K562 (cell line): ENCODE data around the gene ZBTB39. TPM values are rescaled to one million over a fixed set of nuclear protein-coding genes. Genes with fewer than 3 reads are reported as not detected.

Experiments
- ATAC-seq: fragments of 200-7000 bp; cut with Tn5 transposase; 3 replicates; pipeline ENCODE4 v1.9.1; 2020; ENCODE audit warnings: moderate library complexity
- BruUV-seq: library from RNA; stranded (reverse); fragments of 400-500 nt; replicated peaks from 2 replicates; lab custom pipeline; 2021; lab: Mats Ljungman, UMichigan
- CTCF ChIA-PET: fragments of 300-600 bp; formaldehyde crosslinking; extraction: SDS; loops from one replicate; lab custom pipeline; 2021; ENCODE audit warnings: low intra/inter-chr PET ratio; lab: Yijun Ruan, JAX
- POLR2A ChIA-PET: fragments of 300-600, 350-650 bp; sonication (Branson Sonifier 250); formaldehyde crosslinking; extraction: SDS; loops from one replicate; lab custom pipeline; 2021; ENCODE audit warnings: antibody characterized with exemption, inconsistent platforms; lab: Yijun Ruan, JAX
- DNase-seq, 4 experiments: peaks; one replicate each; pipeline versions ENCODE4 v3.0.0 to v3.0.0-alpha.2; 2011 to 2018; ENCODE audit warnings: low spot score in 3 of 4, mixed read lengths in 3 of 4; ENCODE audit errors: extremely low read depth in 1 of 4
- FAIRE-seq: peaks from 2 replicates; lab custom pipeline; 2011; peaks lifted over from hg19 to GRCh38; lab: Jason Lieb, UNC
- H2AFZ ChIP-seq: 2 replicates; pipeline ENCODE4 v1.6.0; 2011; ENCODE audit warnings: low read depth, low read length, control low read depth, inconsistent platforms
- H3K27ac ChIP-seq: fragments of 200-600 bp; 3 replicates; pipeline ENCODE4 v1.8.0; 2011; ENCODE audit warnings: low read depth, mild to moderate bottlenecking, control low read depth, inconsistent platforms, low read length, moderate library complexity, mixed read lengths; ENCODE audit errors: extremely low read depth
- H3K27me3 ChIP-seq, 2 experiments: fragments of 300-600 bp in 1 of 2; 2 replicates in 1 of 2; 3 replicates in 1 of 2; pipeline versions ENCODE4 v1.6.0 to v1.8.0; 2011; ENCODE audit warnings: inconsistent platforms in 2 of 2, low read length in 2 of 2, mild to moderate bottlenecking in 1 of 2, mixed read lengths in 1 of 2, moderate library complexity in 1 of 2; ENCODE audit not compliant: control insufficient read depth in 2 of 2, insufficient read depth in 2 of 2
- H3K36me3 ChIP-seq: fragments of 300-600 bp; 3 replicates; pipeline ENCODE4 v1.8.0; 2011; ENCODE audit warnings: mild to moderate bottlenecking, low read length, inconsistent platforms; ENCODE audit not compliant: control insufficient read depth, insufficient read depth
- H3K4me1 ChIP-seq, 2 experiments: fragments of 200-600 bp in 1 of 2; replicated peaks in 1 of 2; 2 replicates in 1 of 2; 3 replicates in 1 of 2; pipeline versions ENCODE4 v1.5.1 to v1.8.0; 2011; ENCODE audit warnings: inconsistent platforms in 2 of 2, low read length in 2 of 2, mild to moderate bottlenecking in 1 of 2, mixed read lengths in 1 of 2, moderate library complexity in 1 of 2; ENCODE audit not compliant: control insufficient read depth in 2 of 2, insufficient read depth in 2 of 2
- H3K4me2 ChIP-seq: 2 replicates; pipeline ENCODE4 v1.6.1; 2011; ENCODE audit warnings: low read length, control low read depth, inconsistent platforms, mixed read lengths; ENCODE audit not compliant: insufficient read depth
- H3K4me3 ChIP-seq: fragments of 200-600 bp; sonication (generic), shearing (Covaris generic); 2 replicates; pipeline ENCODE4 v1.5.1; 2016; ENCODE audit warnings: control low read depth, inconsistent platforms
- H3K79me2 ChIP-seq: fragments of 200-600 bp; 3 replicates; pipeline ENCODE4 v1.8.0; 2011; ENCODE audit warnings: low read length, inconsistent platforms; ENCODE audit not compliant: control insufficient read depth, insufficient read depth
- H3K9ac ChIP-seq, 2 experiments: 2 replicates each; pipeline versions ENCODE4 v1.6.0 to v1.6.1; 2011; ENCODE audit warnings: low read depth in 2 of 2, low read length in 2 of 2, control low read depth in 1 of 2, inconsistent platforms in 1 of 2, mild to moderate bottlenecking in 1 of 2, mixed read lengths in 1 of 2; ENCODE audit not compliant: insufficient read depth in 1 of 2
- H3K9me1 ChIP-seq: one replicate; pipeline ENCODE4 v1.6.0; 2011; ENCODE audit warnings: inconsistent platforms, mild to moderate bottlenecking, low read length, moderate library complexity; ENCODE audit not compliant: control insufficient read depth, insufficient read depth
- H3K9me3 ChIP-seq: replicated peaks from 2 replicates; pipeline ENCODE4 v1.5.1; 2011; ENCODE audit warnings: low read depth, low read length, inconsistent platforms; ENCODE audit not compliant: control insufficient read depth, insufficient read depth
- H4K20me1 ChIP-seq: replicated peaks from 2 replicates; pipeline ENCODE4 v1.6.1; 2011; ENCODE audit warnings: low read length, inconsistent platforms, mixed read lengths; ENCODE audit not compliant: control insufficient read depth, insufficient read depth
- BCOR ChIP-seq: fragments of 450-650 bp; IDR thresholded peaks from 2 replicates; pipeline ENCODE4 v1.6.1; 2016
- HMG20A ChIP-seq: fragments of 450-650 bp; formaldehyde crosslinking; conservative IDR thresholded peaks from 2 replicates; pipeline ENCODE4 v1.4.0; 2020; ENCODE audit warnings: mild to moderate bottlenecking, mixed read lengths
- MCM2 ChIP-seq: fragments of 450-650 bp; IDR thresholded peaks from 2 replicates; pipeline ENCODE4 v1.6.1; 2017; ENCODE audit warnings: low read depth, mild to moderate bottlenecking
- USF1 ChIP-seq: sonication (generic); formaldehyde crosslinking; IDR thresholded peaks from 2 replicates; pipeline ENCODE4 v1.9.0; 2022; ENCODE audit warnings: mild to moderate bottlenecking, missing genetic modification reagents
- ZNF146 ChIP-seq: IDR thresholded peaks from one replicate; pipeline ENCODE4 v1.6.1; 2018; ENCODE audit warnings: missing compliant biosample characterization; ENCODE audit not compliant: unreplicated experiment
- ZNF408 ChIP-seq: fragments of 250-450 bp; sonication (Bioruptor Pico); IDR thresholded peaks from 2 replicates; pipeline ENCODE4 v1.4.0; 2020; ENCODE audit warnings: low read depth, mild to moderate bottlenecking, moderate library complexity
- WGBS: fragments of 100-300 bp; shearing (Covaris generic); methylation state at CpG from one replicate; pipeline ENCODE4 v1.1.6; 2016; ENCODE audit warnings: low coverage, mixed read lengths; ENCODE audit not compliant: insufficient coverage; ENCODE audit errors: missing lambda C conversion rate; 5-methylcytosine and 5-hydroxymethylcytosine counted together
- in situ Hi-C: fragments of 300-500 bp; cut with MboI; formaldehyde crosslinking; loops from 4 replicates; pipeline ENCODE4 v1.15.0; 2018; ENCODE audit warnings: inconsistent platforms, mixed read lengths
- intact Hi-C: fragments of 100-400 bp; cut with micrococcal nuclease; formaldehyde crosslinking; loops from 2 replicates; pipeline ENCODE4 v1.14.2; 2022
- polyA plus RNA-seq, 8 experiments: library from polyadenylated mRNA; depleted of rRNA in 4 of 8; stranded (reverse) in 5 of 8; unstranded in 3 of 8; fragments of >200 nt; fragmentation: Nextera tagmentation in 2 of 8; fragmentation: Illumina TruSeq in 1 of 8; extraction: Ambion mirVana in 2 of 8; extraction: Trizol in 1 of 8; gene quantifications; 2 replicates each; pipeline versions ENCODE4 v1.2.1 to v1.2.3, GENCODE V29; 2011 to 2014; ENCODE audit warnings: inconsistent platforms in 1 of 8, missing spikeins in 1 of 8
- total RNA-seq, 7 experiments: library from RNA; depleted of rRNA in 6 of 7; stranded (reverse); fragments of >200 nt in 6 of 7; fragmentation: Illumina TruSeq in 2 of 7; extraction: Trizol in 2 of 7; gene quantifications; 2 replicates each; pipeline versions ENCODE4 v1.2.1 to v1.2.3, GENCODE V29; 2011 to 2021; ENCODE audit warnings: low replicate concordance in 1 of 7
- TF ChIP-seq, protein P1 (sequence below): fragments of 200-800 bp; sonication (Bioruptor generic); IDR thresholded peaks from 2 replicates; pipeline ENCODE4 v1.6.1; 2017; ENCODE audit warnings: missing genetic modification characterization, missing compliant biosample characterization

Gene ZBTB39
- total and polyA plus RNA-seq, 9 of the 15 experiments (the other 6 are each of a cell fraction or from before 2014, with no cell fraction given), result 3.3 to 13.3 (median 8.6) TPM

- POLR2A ChIA-PET, result interaction anchor here (0.6 kb wide), 1 partner anchor 145 kb away, joined by 3 read pairs; no protein-coding TSS in a partner anchor
- no peak for TF ChIP-seq USF1 (CRISPR knock-in tag)
- TF ChIP-seq, protein P1, sequence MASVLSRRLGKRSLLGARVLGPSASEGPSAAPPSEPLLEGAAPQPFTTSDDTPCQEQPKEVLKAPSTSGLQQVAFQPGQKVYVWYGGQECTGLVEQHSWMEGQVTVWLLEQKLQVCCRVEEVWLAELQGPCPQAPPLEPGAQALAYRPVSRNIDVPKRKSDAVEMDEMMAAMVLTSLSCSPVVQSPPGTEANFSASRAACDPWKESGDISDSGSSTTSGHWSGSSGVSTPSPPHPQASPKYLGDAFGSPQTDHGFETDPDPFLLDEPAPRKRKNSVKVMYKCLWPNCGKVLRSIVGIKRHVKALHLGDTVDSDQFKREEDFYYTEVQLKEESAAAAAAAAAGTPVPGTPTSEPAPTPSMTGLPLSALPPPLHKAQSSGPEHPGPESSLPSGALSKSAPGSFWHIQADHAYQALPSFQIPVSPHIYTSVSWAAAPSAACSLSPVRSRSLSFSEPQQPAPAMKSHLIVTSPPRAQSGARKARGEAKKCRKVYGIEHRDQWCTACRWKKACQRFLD, result no peak
- TF ChIP-seq ZNF146 (CRISPR knock-in tag), result no peak
- TF ChIP-seq BCOR, result no peak
- TF ChIP-seq MCM2, result no peak
- no peak for TF ChIP-seq ZNF408 (CRISPR knock-in tag)
- no peak for TF ChIP-seq HMG20A (CRISPR knock-in tag)
- TF ChIP-seq, all 486 proteins: peak for 0
- no peak overlapping the region for H3K9ac ChIP-seq
- H3K27me3 ChIP-seq, result no peaks in the 10 kb centered on the region
- H3K4me1 ChIP-seq, result no peaks in the 10 kb centered on the region; a peak in 4 of 5 replicates
- no peak overlapping the region for H3K27ac ChIP-seq
- DNase-seq (no peak), FAIRE-seq (no peak), ATAC-seq (no peak)
- no peak overlapping the region for H3K4me3 ChIP-seq
- WGBS, result 82% methylated on average over 2 of the region's 2 CpGs
- H3K36me3 ChIP-seq, result no peaks in the 10 kb centered on the region
- in situ Hi-C loops, result loop anchor here (5.0 kb wide), 1 partner anchor 38 kb away; no protein-coding TSS in a partner anchor
- H2AFZ ChIP-seq, result no peak overlapping the region
- BruUV-seq, result no TSS peak
- no peaks in the 10 kb centered on the region for H3K9me1 ChIP-seq
- no peaks in the 10 kb centered on the region for H3K79me2 ChIP-seq
- no peaks in the 10 kb centered on the region for H4K20me1 ChIP-seq
- no peak overlapping the region for H3K4me2 ChIP-seq
- H3K9me3 ChIP-seq, result no peaks in the 10 kb centered on the region
- intact Hi-C loops, result loop anchor here (5.0 kb wide), 1 partner anchor 107 kb away; no protein-coding TSS in a partner anchor
- CTCF ChIA-PET, result interaction anchor here (0.6 kb wide), 1 partner anchor 265 kb away, joined by 3 read pairs; no protein-coding TSS in a partner anchor
These were observed 57.5 kb downstream of the ZBTB39 start for GRCh38 chr12:56948881-56949280.

Other genes with a start within 250 kb of the ZBTB39 start
Only the 7 nearest of the 13 such genes appear.
- gene SDR9C7, start 72.1 kb downstream of the ZBTB39 start, total RNA-seq (2014; rRNA removed), result 0.59 TPM in 1 of 2 replicates, not detected in the other
- gene SDR9C7, start 72.1 kb downstream of the ZBTB39 start, total RNA-seq (2014; rRNA removed; fragmentation: Illumina TruSeq; extraction: Trizol), result not detected in 2 replicates
- not detected in 2 replicates for gene SDR9C7, start 72.1 kb downstream of the ZBTB39 start, total RNA-seq (2015; rRNA removed; fragmentation: Illumina TruSeq; extraction: Trizol)
- gene SDR9C7, start 72.1 kb downstream of the ZBTB39 start, total RNA-seq (2021), result not detected in 2 replicates
- 0.05 TPM in 1 of 2 replicates, not detected in the other for gene SDR9C7, start 72.1 kb downstream of the ZBTB39 start, polyA plus RNA-seq (2011; rRNA removed)
- 0.06 TPM in 1 of 2 replicates, not detected in the other for gene SDR9C7, start 72.1 kb downstream of the ZBTB39 start, polyA plus RNA-seq (2014; fragmentation: Illumina TruSeq; extraction: Trizol)
- under 1 TPM in 1 of 2 experiments, not detected in 1; 0.04 TPM for gene SDR9C7, start 72.1 kb downstream of the ZBTB39 start, polyA plus RNA-seq (2014; fragmentation: Nextera tagmentation; extraction: Ambion mirVana)
- 0.13 TPM in 1 of 2 replicates, not detected in the other for gene SDR9C7, start 72.1 kb downstream of the ZBTB39 start, polyA plus RNA-seq (2014; rRNA removed)
- 0.20 and 0.23 TPM in 2 replicates for gene RDH16, start 48.9 kb downstream of the ZBTB39 start, total RNA-seq (2014; rRNA removed)
- gene RDH16, start 48.9 kb downstream of the ZBTB39 start, total RNA-seq (2014; rRNA removed; fragmentation: Illumina TruSeq; extraction: Trizol), result 0.22 and 0.26 TPM in 2 replicates
- gene RDH16, start 48.9 kb downstream of the ZBTB39 start, total RNA-seq (2015; rRNA removed; fragmentation: Illumina TruSeq; extraction: Trizol), result 0.11 TPM in 2 replicates
- 0.36 and 0.42 TPM in 2 replicates for gene RDH16, start 48.9 kb downstream of the ZBTB39 start, total RNA-seq (2021)
- gene RDH16, start 48.9 kb downstream of the ZBTB39 start, polyA plus RNA-seq (2011; rRNA removed), result 0.26 and 0.62 TPM in 2 replicates
- 0.12 and 0.21 TPM in 2 replicates for gene RDH16, start 48.9 kb downstream of the ZBTB39 start, polyA plus RNA-seq (2014; fragmentation: Illumina TruSeq; extraction: Trizol)
- under 1 TPM in 1 of 2 experiments, not detected in 1; 0.13 TPM for gene RDH16, start 48.9 kb downstream of the ZBTB39 start, polyA plus RNA-seq (2014; fragmentation: Nextera tagmentation; extraction: Ambion mirVana)
- gene RDH16, start 48.9 kb downstream of the ZBTB39 start, polyA plus RNA-seq (2014; rRNA removed), result 0.24 and 0.52 TPM in 2 replicates
- gene TAC3, start 10.0 kb upstream of the ZBTB39 start, total RNA-seq (2014; rRNA removed), result 0.64 and 1.9 TPM in 2 replicates
- gene TAC3, start 10.0 kb upstream of the ZBTB39 start, total RNA-seq (2014; rRNA removed; fragmentation: Illumina TruSeq; extraction: Trizol), result 0.76 and 1.1 TPM in 2 replicates
- gene TAC3, start 10.0 kb upstream of the ZBTB39 start, total RNA-seq (2015; rRNA removed; fragmentation: Illumina TruSeq; extraction: Trizol), result 1.4 and 1.8 TPM in 2 replicates
- 0.29 and 1.7 TPM in 2 replicates for gene TAC3, start 10.0 kb upstream of the ZBTB39 start, total RNA-seq (2021)
- gene TAC3, start 10.0 kb upstream of the ZBTB39 start, polyA plus RNA-seq (2011; rRNA removed), result 0.87 and 2.8 TPM in 2 replicates
- 2.0 and 2.7 TPM in 2 replicates for gene TAC3, start 10.0 kb upstream of the ZBTB39 start, polyA plus RNA-seq (2014; fragmentation: Illumina TruSeq; extraction: Trizol)
- 1 to 10 TPM; 2.4 to 2.6 TPM for gene TAC3, start 10.0 kb upstream of the ZBTB39 start, polyA plus RNA-seq (2014; fragmentation: Nextera tagmentation; extraction: Ambion mirVana)
- gene TAC3, start 10.0 kb upstream of the ZBTB39 start, polyA plus RNA-seq (2014; rRNA removed), result 1.2 and 1.6 TPM in 2 replicates
- 0.08 and 0.09 TPM in 2 replicates for gene MYO1A, start 43.6 kb upstream of the ZBTB39 start, total RNA-seq (2014; rRNA removed)
- gene MYO1A, start 43.6 kb upstream of the ZBTB39 start, total RNA-seq (2014; rRNA removed; fragmentation: Illumina TruSeq; extraction: Trizol), result 0.06 and 0.29 TPM in 2 replicates
- 0.08 and 0.14 TPM in 2 replicates for gene MYO1A, start 43.6 kb upstream of the ZBTB39 start, total RNA-seq (2015; rRNA removed; fragmentation: Illumina TruSeq; extraction: Trizol)
- 0.18 and 0.29 TPM in 2 replicates for gene MYO1A, start 43.6 kb upstream of the ZBTB39 start, total RNA-seq (2021)
- gene MYO1A, start 43.6 kb upstream of the ZBTB39 start, polyA plus RNA-seq (2011; rRNA removed), result 0.14 and 0.18 TPM in 2 replicates
- gene MYO1A, start 43.6 kb upstream of the ZBTB39 start, polyA plus RNA-seq (2014; fragmentation: Illumina TruSeq; extraction: Trizol), result 0.03 and 0.54 TPM in 2 replicates
- not detected for gene MYO1A, start 43.6 kb upstream of the ZBTB39 start, polyA plus RNA-seq (2014; fragmentation: Nextera tagmentation; extraction: Ambion mirVana)
- gene MYO1A, start 43.6 kb upstream of the ZBTB39 start, polyA plus RNA-seq (2014; rRNA removed), result 0.08 and 0.20 TPM in 2 replicates
- gene NEMP1, start 72.2 kb upstream of the ZBTB39 start, total RNA-seq (2014; rRNA removed), result 28.5 and 31.3 TPM in 2 replicates
- 44.5 and 51.5 TPM in 2 replicates for gene NEMP1, start 72.2 kb upstream of the ZBTB39 start, total RNA-seq (2014; rRNA removed; fragmentation: Illumina TruSeq; extraction: Trizol)
- gene NEMP1, start 72.2 kb upstream of the ZBTB39 start, total RNA-seq (2015; rRNA removed; fragmentation: Illumina TruSeq; extraction: Trizol), result 37.7 and 40.9 TPM in 2 replicates
- gene NEMP1, start 72.2 kb upstream of the ZBTB39 start, total RNA-seq (2021), result 57.0 and 59.0 TPM in 2 replicates
- gene NEMP1, start 72.2 kb upstream of the ZBTB39 start, polyA plus RNA-seq (2011; rRNA removed), result 69.7 and 82.2 TPM in 2 replicates
- 45.7 and 51.5 TPM in 2 replicates for gene NEMP1, start 72.2 kb upstream of the ZBTB39 start, polyA plus RNA-seq (2014; fragmentation: Illumina TruSeq; extraction: Trizol)
- gene NEMP1, start 72.2 kb upstream of the ZBTB39 start, polyA plus RNA-seq (2014; fragmentation: Nextera tagmentation; extraction: Ambion mirVana), result 10 to 100 TPM in 1 of 2 experiments, 1 to 10 TPM in 1; 9.5 to 15.6 TPM
- gene NEMP1, start 72.2 kb upstream of the ZBTB39 start, polyA plus RNA-seq (2014; rRNA removed), result 41.2 and 41.3 TPM in 2 replicates
- 32.0 and 32.8 TPM in 2 replicates for gene NAB2, start 82.6 kb upstream of the ZBTB39 start, total RNA-seq (2014; rRNA removed)
- 11.8 and 14.2 TPM in 2 replicates for gene NAB2, start 82.6 kb upstream of the ZBTB39 start, total RNA-seq (2014; rRNA removed; fragmentation: Illumina TruSeq; extraction: Trizol)
- gene NAB2, start 82.6 kb upstream of the ZBTB39 start, total RNA-seq (2015; rRNA removed; fragmentation: Illumina TruSeq; extraction: Trizol), result 16.9 and 18.8 TPM in 2 replicates
- gene NAB2, start 82.6 kb upstream of the ZBTB39 start, total RNA-seq (2021), result 23.4 and 36.0 TPM in 2 replicates
- gene NAB2, start 82.6 kb upstream of the ZBTB39 start, polyA plus RNA-seq (2011; rRNA removed), result 25.8 and 30.9 TPM in 2 replicates
- gene NAB2, start 82.6 kb upstream of the ZBTB39 start, polyA plus RNA-seq (2014; fragmentation: Illumina TruSeq; extraction: Trizol), result 20.4 and 30.2 TPM in 2 replicates
- gene NAB2, start 82.6 kb upstream of the ZBTB39 start, polyA plus RNA-seq (2014; fragmentation: Nextera tagmentation; extraction: Ambion mirVana), result under 1 TPM; 0.45 to 0.52 TPM
- gene NAB2, start 82.6 kb upstream of the ZBTB39 start, polyA plus RNA-seq (2014; rRNA removed), result 30.4 and 40.9 TPM in 2 replicates
- 20.8 and 28.2 TPM in 2 replicates for gene STAT6, start 104.8 kb upstream of the ZBTB39 start, total RNA-seq (2014; rRNA removed)
- gene STAT6, start 104.8 kb upstream of the ZBTB39 start, total RNA-seq (2014; rRNA removed; fragmentation: Illumina TruSeq; extraction: Trizol), result 17.1 and 18.6 TPM in 2 replicates
- gene STAT6, start 104.8 kb upstream of the ZBTB39 start, total RNA-seq (2015; rRNA removed; fragmentation: Illumina TruSeq; extraction: Trizol), result 24.9 and 26.5 TPM in 2 replicates
- 32.7 and 38.4 TPM in 2 replicates for gene STAT6, start 104.8 kb upstream of the ZBTB39 start, total RNA-seq (2021)
- 40.1 and 60.0 TPM in 2 replicates for gene STAT6, start 104.8 kb upstream of the ZBTB39 start, polyA plus RNA-seq (2011; rRNA removed)
- gene STAT6, start 104.8 kb upstream of the ZBTB39 start, polyA plus RNA-seq (2014; fragmentation: Illumina TruSeq; extraction: Trizol), result 48.2 and 49.5 TPM in 2 replicates
- gene STAT6, start 104.8 kb upstream of the ZBTB39 start, polyA plus RNA-seq (2014; fragmentation: Nextera tagmentation; extraction: Ambion mirVana), result 1 to 10 TPM; 2.4 to 4.3 TPM
- gene STAT6, start 104.8 kb upstream of the ZBTB39 start, polyA plus RNA-seq (2014; rRNA removed), result 37.9 and 38.4 TPM in 2 replicates